Smooth muscle cell (in vitro differentiated cells): ENCODE data around the gene PAQR7. TPM values are rescaled to one million over a fixed set of nuclear protein-coding genes. Genes with fewer than 3 reads are reported as not detected.

Source experiments
- DNase-seq: peaks from one replicate; lab custom pipeline; 2025; ENCODE audit not compliant: unreplicated experiment; lab: John Stamatoyannopoulos, UW
- H2AFZ ChIP-seq: fragments of 200-600 bp; sonication (generic); 2 replicates; pipeline ENCODE4 v1.6.0; 2016; ENCODE audit warnings: antibody characterized with exemption, low read depth, mild to moderate bottlenecking
- H3F3A ChIP-seq: fragments of 200-600 bp; sonication (generic); 2 replicates; pipeline ENCODE4 v1.6.0; 2017; ENCODE audit warnings: antibody characterized with exemption, low read depth
- H3K27ac ChIP-seq: fragments of 200-600 bp; sonication (generic); 2 replicates; pipeline ENCODE4 v1.5.1; 2016; ENCODE audit warnings: low read depth, mild to moderate bottlenecking
- H3K27me3 ChIP-seq: fragments of 200-600 bp; sonication (generic); 2 replicates; pipeline ENCODE4 v1.6.1; 2016; ENCODE audit warnings: low read depth, mild to moderate bottlenecking
- H3K36me3 ChIP-seq: fragments of 200-600 bp; sonication (generic); 2 replicates; pipeline ENCODE4 v1.5.1; 2016; ENCODE audit warnings: low read depth
- H3K4me1 ChIP-seq: fragments of 200-600 bp; sonication (generic); 2 replicates; pipeline ENCODE4 v1.5.1; 2016; ENCODE audit warnings: low read depth
- H3K4me2 ChIP-seq: fragments of 200-600 bp; sonication (generic); 2 replicates; pipeline ENCODE4 v1.6.0; 2016; ENCODE audit warnings: mild to moderate bottlenecking
- H3K4me3 ChIP-seq: fragments of 200-600 bp; sonication (generic); 2 replicates; pipeline ENCODE4 v1.5.1; 2016; ENCODE audit warnings: mild to moderate bottlenecking
- H3K79me2 ChIP-seq: fragments of 200-600 bp; sonication (generic); 2 replicates; pipeline ENCODE4 v1.6.0; 2016; ENCODE audit warnings: low read depth, mild to moderate bottlenecking
- H3K9ac ChIP-seq: fragments of 200-600 bp; sonication (generic); 2 replicates; pipeline ENCODE4 v1.6.0; 2016; ENCODE audit warnings: low read depth
- H3K9me3 ChIP-seq: fragments of 200-600 bp; sonication (generic); replicated peaks from 2 replicates; pipeline ENCODE4 v1.5.1; 2016; ENCODE audit warnings: low read depth
- H4K20me1 ChIP-seq: fragments of 200-600 bp; sonication (generic); 2 replicates; pipeline ENCODE4 v1.6.0; 2016; ENCODE audit warnings: low read depth
- WGBS: methylation state at CpG from one replicate; pipeline ENCODE4 v1.1.7; 2016; ENCODE audit warnings: low lambda C conversion rate; 5-methylcytosine and 5-hydroxymethylcytosine counted together
- polyA plus RNA-seq: library from polyadenylated mRNA; unstranded; fragments of >200 nt; fragmentation: Nextera tagmentation; extraction: Ambion mirVana; gene quantifications from 2 replicates; pipeline ENCODE4 v1.2.1, GENCODE V29; 2016
- total RNA-seq: library from RNA; depleted of rRNA; stranded (reverse); fragments of >200 nt; gene quantifications from 2 replicates; pipeline ENCODE4 v1.2.3, GENCODE V29; 2014
- TF ChIP-seq, protein P1 (sequence below): fragments of 200-600 bp; sonication (generic); IDR thresholded peaks from 2 replicates; pipeline ENCODE4 v1.5.1; 2017; ENCODE audit warnings: borderline replicate concordance, mild to moderate bottlenecking, antibody characterized with exemption; ENCODE audit not compliant: insufficient read depth, poor library complexity, severe bottlenecking

PAQR7 gene
- total and polyA plus RNA-seq, 2 experiments from 2014 or later = 2.9 to 10.0 TPM

DNA sequence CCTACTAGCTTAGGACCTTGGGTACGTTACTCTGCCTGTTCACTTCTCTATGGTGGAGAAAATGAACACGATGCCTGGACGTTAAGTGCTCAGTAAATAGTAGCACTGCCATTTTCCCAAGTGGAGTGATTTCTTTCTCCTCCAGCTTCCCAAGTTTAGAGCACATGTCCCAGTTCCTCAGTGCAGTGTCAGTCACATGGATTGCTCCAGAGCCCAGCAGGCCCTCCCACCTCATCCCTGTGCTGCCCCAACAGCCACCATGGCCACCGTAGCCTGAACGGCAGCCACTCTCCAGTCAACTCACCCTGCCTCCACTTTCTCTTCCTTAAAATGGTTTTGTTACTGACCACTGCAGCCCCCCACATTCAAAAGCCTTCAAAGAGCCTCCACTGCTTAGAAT is 22.2 kb upstream of the PAQR7 start:
- no peak overlapping the region for H3K9ac ChIP-seq
- peaks cover 15% of the 10 kb centered on the region for H3F3A ChIP-seq
- no peaks in the 10 kb centered on the region for H3K9me3 ChIP-seq
- TF ChIP-seq, protein P1, sequence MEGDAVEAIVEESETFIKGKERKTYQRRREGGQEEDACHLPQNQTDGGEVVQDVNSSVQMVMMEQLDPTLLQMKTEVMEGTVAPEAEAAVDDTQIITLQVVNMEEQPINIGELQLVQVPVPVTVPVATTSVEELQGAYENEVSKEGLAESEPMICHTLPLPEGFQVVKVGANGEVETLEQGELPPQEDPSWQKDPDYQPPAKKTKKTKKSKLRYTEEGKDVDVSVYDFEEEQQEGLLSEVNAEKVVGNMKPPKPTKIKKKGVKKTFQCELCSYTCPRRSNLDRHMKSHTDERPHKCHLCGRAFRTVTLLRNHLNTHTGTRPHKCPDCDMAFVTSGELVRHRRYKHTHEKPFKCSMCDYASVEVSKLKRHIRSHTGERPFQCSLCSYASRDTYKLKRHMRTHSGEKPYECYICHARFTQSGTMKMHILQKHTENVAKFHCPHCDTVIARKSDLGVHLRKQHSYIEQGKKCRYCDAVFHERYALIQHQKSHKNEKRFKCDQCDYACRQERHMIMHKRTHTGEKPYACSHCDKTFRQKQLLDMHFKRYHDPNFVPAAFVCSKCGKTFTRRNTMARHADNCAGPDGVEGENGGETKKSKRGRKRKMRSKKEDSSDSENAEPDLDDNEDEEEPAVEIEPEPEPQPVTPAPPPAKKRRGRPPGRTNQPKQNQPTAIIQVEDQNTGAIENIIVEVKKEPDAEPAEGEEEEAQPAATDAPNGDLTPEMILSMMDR = no peak
- H4K20me1 ChIP-seq = peaks cover 4% of the 10 kb centered on the region
- H3K36me3 ChIP-seq = no peaks in the 10 kb centered on the region
- H3K4me2 ChIP-seq = no peak overlapping the region
- no peak overlapping the region for H2AFZ ChIP-seq
- no peak for DNase-seq
- peaks cover 12% of the 10 kb centered on the region for H3K4me1 ChIP-seq
- H3K27ac ChIP-seq = no peak overlapping the region
- 93% methylated on average over 5 of the region's 5 CpGs for WGBS
- H3K4me3 ChIP-seq = no peak overlapping the region
- peaks cover 7% of the 10 kb centered on the region for H3K79me2 ChIP-seq
- H3K27me3 ChIP-seq = no peaks in the 10 kb centered on the region

DNA sequence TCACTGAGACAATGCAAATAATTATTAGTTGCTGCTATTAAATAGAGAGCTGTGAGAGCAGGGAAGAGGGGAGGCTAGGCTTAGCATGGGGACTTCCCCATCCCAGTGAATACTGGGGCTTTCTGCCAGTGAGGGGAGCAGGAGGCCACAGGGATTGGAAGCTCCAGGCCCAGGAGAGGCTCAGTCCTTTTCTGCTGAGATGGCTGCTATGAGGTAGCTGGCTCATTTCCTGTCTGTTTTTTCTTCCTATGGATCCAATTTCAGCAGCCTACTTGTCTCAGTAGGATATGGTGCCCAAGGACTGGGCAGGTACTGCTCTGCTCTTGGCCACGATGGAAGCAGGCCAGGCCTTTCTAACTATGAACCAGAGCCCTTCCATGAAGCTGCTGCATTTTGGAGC is 20.8 kb upstream of the PAQR7 start:
- no peaks in the 10 kb centered on the region for H3K27me3 ChIP-seq
- no peaks in the 10 kb centered on the region for H3K9me3 ChIP-seq
- H3K79me2 ChIP-seq = peaks cover 5% of the 10 kb centered on the region
- H3K36me3 ChIP-seq = no peaks in the 10 kb centered on the region
- H3K27ac ChIP-seq = no peak overlapping the region
- peak overlapping the region; percentile 24 for H3K4me2 ChIP-seq
- no peak overlapping the region for H3K4me3 ChIP-seq
- H3F3A ChIP-seq = peaks cover 20% of the 10 kb centered on the region
- DNase-seq = no peak
- no peaks in the 10 kb centered on the region for H4K20me1 ChIP-seq
- 95% methylated on average over 1 of the region's 1 CpG for WGBS
- TF ChIP-seq, protein P1 = no peak
- no peak overlapping the region for H3K9ac ChIP-seq
- peaks cover 22% of the 10 kb centered on the region for H3K4me1 ChIP-seq
- H2AFZ ChIP-seq = peak overlapping the region; percentile 20

DNA sequence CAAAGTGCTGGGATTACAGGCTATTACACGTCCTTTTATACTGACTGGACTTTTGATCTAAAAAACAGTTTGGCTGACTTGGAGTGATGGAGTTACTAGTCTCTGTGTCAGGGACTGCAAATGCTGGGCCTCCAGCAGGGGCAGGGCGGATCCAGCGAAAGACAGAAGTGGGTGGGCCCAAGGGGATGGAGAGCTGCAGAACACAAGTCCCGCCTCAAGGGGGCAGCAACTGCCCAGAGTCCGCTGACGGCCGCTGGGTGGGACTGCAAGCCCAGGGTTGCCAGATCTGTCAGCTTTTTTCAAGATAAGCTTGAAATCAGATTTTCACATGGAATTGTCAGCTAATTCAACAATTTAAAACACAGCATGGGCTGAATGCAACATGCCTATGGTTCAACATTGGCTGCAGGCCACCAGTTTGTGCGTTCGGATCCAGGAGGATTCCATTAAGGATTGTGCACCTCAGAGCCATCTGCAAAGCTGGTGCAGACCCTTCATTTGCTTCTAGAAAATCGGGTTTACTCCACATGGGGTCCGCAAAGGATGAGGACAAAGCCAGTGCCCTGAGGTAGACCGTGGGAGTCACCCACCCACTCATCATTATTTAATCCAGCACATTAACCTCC is 20.0 kb upstream of the PAQR7 start:
- WGBS = 20% methylated on average over 12 of the region's 12 CpGs
- Histone ChIP-seq H3K4me2 (peak overlapping the region; percentile 24), H3K9me3 (no peaks in the 10 kb centered on the region), H3K9ac (no peak overlapping the region), H3K4me3 (no peak overlapping the region), H2AFZ (no peak overlapping the region), H3K27ac (no peak overlapping the region), H3K79me2 (peaks cover 5% of the 10 kb centered on the region), H4K20me1 (no peaks in the 10 kb centered on the region), H3F3A (peaks cover 20% of the 10 kb centered on the region), H3K36me3 (no peaks in the 10 kb centered on the region), H3K27me3 (no peaks in the 10 kb centered on the region), H3K4me1 (peaks cover 22% of the 10 kb centered on the region)
- TF ChIP-seq, protein P1 = peak; percentile 96
- DNase-seq = peak; percentile 76

GRCh38 chr1:25893116-25893515 is 17.6 kb upstream of the PAQR7 start:
- no peaks in the 10 kb centered on the region for H4K20me1 ChIP-seq
- H3K79me2 ChIP-seq = no peaks in the 10 kb centered on the region
- H3K36me3 ChIP-seq = no peaks in the 10 kb centered on the region
- H3K4me1 ChIP-seq = peaks cover 30% of the 10 kb centered on the region
- H3K4me3 ChIP-seq = no peak overlapping the region
- H3K27ac ChIP-seq = peak overlapping the region; percentile 88
- no peak for DNase-seq
- no peaks in the 10 kb centered on the region for H3K9me3 ChIP-seq
- H3K27me3 ChIP-seq = no peaks in the 10 kb centered on the region
- H3K9ac ChIP-seq = no peak overlapping the region
- peak overlapping the region; percentile 74 for H3K4me2 ChIP-seq
- no peak overlapping the region for H2AFZ ChIP-seq
- TF ChIP-seq, protein P1 = no peak
- WGBS = 22% methylated on average over 4 of the region's 4 CpGs
- H3F3A ChIP-seq = peaks cover 20% of the 10 kb centered on the region
